Choroid plexus epithelial cell (primary cell): ENCODE results near the gene CALR3.
"Not testable (repeated sequence)": the region's sequence is repeated elsewhere in the genome, so short reads cannot be mapped to it uniquely, and the experiment has no call there.

ENCODE experiments used
- DNase-seq: peaks from one replicate; pipeline ENCODE4 v3.0.0-alpha.2; 2010; ENCODE audit warnings: low read depth
- H3K4me3 ChIP-seq: 2 replicates; pipeline ENCODE4 v1.5.1; 2011; ENCODE audit warnings: low read depth, mild to moderate bottlenecking, control low read depth, low read length, moderate library complexity
- TF ChIP-seq, protein P1 (sequence below): conservative IDR thresholded peaks from 2 replicates; pipeline ENCODE4 v1.5.1; 2011; ENCODE audit warnings: low read depth, mild to moderate bottlenecking, control low read depth, inconsistent platforms, low read length, moderate library complexity

CALR3 gene

GRCh38 chr19:16518061-16518460, 22.1 kb upstream of the CALR3 start:
- H3K4me3 ChIP-seq = no peak overlapping the region
- no peak for DNase-seq
- TF ChIP-seq, protein P1, sequence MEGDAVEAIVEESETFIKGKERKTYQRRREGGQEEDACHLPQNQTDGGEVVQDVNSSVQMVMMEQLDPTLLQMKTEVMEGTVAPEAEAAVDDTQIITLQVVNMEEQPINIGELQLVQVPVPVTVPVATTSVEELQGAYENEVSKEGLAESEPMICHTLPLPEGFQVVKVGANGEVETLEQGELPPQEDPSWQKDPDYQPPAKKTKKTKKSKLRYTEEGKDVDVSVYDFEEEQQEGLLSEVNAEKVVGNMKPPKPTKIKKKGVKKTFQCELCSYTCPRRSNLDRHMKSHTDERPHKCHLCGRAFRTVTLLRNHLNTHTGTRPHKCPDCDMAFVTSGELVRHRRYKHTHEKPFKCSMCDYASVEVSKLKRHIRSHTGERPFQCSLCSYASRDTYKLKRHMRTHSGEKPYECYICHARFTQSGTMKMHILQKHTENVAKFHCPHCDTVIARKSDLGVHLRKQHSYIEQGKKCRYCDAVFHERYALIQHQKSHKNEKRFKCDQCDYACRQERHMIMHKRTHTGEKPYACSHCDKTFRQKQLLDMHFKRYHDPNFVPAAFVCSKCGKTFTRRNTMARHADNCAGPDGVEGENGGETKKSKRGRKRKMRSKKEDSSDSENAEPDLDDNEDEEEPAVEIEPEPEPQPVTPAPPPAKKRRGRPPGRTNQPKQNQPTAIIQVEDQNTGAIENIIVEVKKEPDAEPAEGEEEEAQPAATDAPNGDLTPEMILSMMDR = no peak

DNA sequence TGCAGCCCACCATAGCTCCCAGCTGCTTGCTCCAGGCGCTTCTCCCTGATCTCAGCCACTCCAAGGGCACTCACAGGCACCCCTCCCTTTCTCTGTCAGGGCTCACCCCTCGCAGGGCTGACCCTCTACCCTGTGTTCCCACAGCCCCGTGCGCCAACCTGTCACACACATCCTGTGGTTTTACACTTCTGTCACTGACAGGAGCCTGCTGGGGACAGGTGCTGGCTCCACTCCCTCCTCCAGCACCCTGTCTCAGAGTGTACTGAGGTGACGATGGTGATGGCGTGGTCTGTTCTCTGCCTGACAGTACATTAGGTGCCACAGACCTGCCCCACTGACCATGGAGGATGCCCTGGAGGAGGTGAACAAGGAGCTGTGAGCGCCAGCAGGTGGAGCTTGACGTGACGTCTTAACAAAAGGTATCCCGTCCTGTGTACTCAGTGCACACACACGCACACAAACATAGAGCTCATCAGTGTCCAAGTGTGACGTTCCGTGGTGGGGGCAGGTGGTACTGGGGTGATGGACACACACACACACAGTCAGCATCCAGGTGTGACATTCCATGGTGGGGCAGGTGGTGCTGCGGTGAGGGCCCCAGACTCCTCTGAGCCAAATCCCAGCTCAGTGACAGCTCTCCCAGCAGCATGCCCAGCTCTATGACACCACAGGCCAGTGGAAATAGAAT, 21.1 kb upstream of the CALR3 start:
- TF ChIP-seq, protein P1 = no peak
- H3K4me3 ChIP-seq = no peak overlapping the region
- no peak for DNase-seq

- H3K4me3 ChIP-seq = no peak overlapping the region
- no peak for DNase-seq
- TF ChIP-seq, protein P1 = no peak
Observed at GRCh38 chr19:16516381-16516780, 20.4 kb upstream of the CALR3 start.

DNA sequence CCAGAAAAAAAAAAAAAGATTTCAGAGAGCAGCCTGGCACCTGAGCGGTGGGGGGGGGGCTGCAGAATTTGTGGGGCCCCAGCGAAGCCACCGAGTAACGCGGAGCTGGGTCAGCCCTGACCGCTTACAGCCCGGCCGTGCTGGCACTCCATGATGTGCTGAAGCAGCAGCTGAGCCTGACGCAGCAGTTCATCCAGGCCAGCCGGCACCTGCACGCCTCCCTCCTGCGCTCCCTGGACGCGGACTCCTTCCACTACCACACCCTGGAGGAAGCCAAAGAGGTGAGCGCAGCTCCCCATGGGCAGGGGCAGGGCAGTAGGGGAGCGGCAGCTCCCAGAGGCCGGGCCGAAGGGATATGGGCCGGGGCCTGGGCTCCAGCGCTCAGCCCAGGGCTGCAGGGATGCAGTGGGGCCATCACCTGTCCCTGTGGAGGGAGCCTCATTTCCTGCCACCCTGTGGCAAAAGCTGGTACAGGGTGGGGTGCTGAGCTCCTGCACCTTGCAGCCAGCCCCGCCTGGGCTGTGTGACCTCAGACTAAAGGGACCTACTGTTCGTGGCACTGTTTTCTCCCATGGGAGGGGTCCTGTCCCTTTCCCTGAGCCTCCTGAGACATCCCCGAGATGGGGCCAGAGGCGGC, 18.5 kb upstream of the CALR3 start:
- no peak for DNase-seq
- TF ChIP-seq, protein P1 = no peak
- no peak overlapping the region for H3K4me3 ChIP-seq

GRCh38 chr19:16512611-16513010, 16.6 kb upstream of the CALR3 start:
- H3K4me3 ChIP-seq, DNase-seq: not testable (repeated sequence)

GRCh38 chr19:16509141-16510061, 13.4 kb upstream of the CALR3 start:
- no peak overlapping the region for H3K4me3 ChIP-seq
- TF ChIP-seq, protein P1 = no peak
- no peak for DNase-seq

- DNase-seq = no peak
- TF ChIP-seq, protein P1 = no peak
- no peak overlapping the region for H3K4me3 ChIP-seq
Observed at GRCh38 chr19:16508546-16508945, 12.6 kb upstream of the CALR3 start.
